Subcutaneous adipose tissue (tissue), 4 donors: ENCODE data around the gene STK32B. TPM values are rescaled to one million over a fixed set of nuclear protein-coding genes. Genes with fewer than 3 reads are reported as not detected.

ENCODE experiments used
- CTCF ChIP-seq: fragments of 450-650 bp; IDR thresholded peaks from one replicate; pipeline ENCODE4 v1.5.1; 2016; ENCODE audit warnings: low read depth, mild to moderate bottlenecking, control low read depth, antibody characterized with exemption, moderate library complexity
- total RNA-seq, 4 donors: library from RNA; depleted of rRNA; stranded (reverse); fragments of >200 nt; gene quantifications; one replicate each; pipeline ENCODE4 v1.1.0, GENCODE V29; 2016

The STK32B gene
- total RNA-seq, 4 donors from 2014 or later: 1.3 to 3.2 (median 2.3) TPM

GRCh38 chr4:5366421-5366820 is 315.1 kb downstream of the STK32B start:
- no peak for TF ChIP-seq CTCF

- TF ChIP-seq CTCF: no peak
Observed at GRCh38 chr4:5368426-5368825, 317.1 kb downstream of the STK32B start.

- TF ChIP-seq CTCF: no peak
Observed at GRCh38 chr4:5370286-5370685, 319.0 kb downstream of the STK32B start.

- TF ChIP-seq CTCF: no peak
Observed at GRCh38 chr4:5371415-5372190, 320.3 kb downstream of the STK32B start.

- TF ChIP-seq CTCF: no peak
Observed at GRCh38 chr4:5372198-5372597, 320.9 kb downstream of the STK32B start.

GRCh38 chr4:5373327-5373726 is 322.0 kb downstream of the STK32B start:
- TF ChIP-seq CTCF: no peak

- TF ChIP-seq CTCF: no peak
Observed at GRCh38 chr4:5374592-5374991, 323.3 kb downstream of the STK32B start.
